RPMI8226 (cell line): Measurements from ENCODE around the gene HABP2.

Experiments used
- DNase-seq: peaks from one replicate; pipeline ENCODE4 v3.0.0-alpha.2; 2015

The HABP2 gene

DNA sequence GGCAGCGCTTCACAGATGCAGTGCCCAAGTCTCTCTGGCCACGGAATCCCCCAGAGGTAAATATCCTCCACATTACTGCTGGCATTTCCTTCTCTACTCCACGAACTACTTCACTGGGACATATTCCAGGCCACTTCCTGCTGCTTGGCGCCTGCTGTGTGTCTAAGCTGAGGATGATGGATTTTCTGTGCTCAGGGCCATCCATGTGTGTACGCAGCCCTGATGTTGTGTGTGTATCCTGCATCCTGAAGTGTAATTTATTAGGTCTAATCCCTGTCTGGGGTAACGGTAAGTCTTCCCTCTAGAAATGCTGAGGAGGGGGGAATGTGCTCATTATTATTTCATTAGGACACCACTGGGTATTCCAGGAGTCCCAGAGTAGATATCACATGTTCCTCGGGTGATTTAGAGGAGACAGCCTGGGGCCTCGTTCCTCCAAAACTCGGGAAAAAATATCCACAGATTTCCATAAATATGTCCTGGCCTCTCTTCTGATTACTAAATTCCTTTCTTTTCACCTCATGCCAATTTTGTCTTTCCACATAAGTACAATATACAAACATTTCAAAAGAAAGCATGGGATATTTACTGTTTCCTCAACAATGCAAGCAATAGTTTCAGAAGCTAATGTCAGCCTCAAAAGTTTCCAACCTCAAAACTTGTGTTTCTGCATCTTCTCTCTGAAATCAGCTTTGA, 25.5 kb upstream of the HABP2 start:
- no peak for DNase-seq

DNA sequence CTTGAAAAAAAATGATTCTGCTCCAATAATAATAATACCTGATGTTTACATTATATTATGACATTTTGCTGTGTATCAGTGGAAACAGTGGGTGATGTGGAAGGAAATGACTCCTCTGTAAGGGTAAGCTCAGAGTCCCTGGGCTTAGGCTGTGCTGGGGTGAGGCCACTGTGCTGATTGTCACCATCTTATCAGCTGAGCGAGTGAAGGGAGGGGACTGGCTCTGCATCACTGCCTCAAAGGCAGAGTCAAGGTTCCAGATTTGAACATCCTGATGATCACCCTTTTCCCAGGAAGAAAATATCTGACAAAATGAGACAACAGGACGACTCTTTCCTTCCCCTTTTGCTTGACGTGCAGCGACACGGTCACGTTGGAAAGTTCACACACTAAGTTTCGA, 24.0 kb upstream of the HABP2 start:
- DNase-seq, result no peak

DNA sequence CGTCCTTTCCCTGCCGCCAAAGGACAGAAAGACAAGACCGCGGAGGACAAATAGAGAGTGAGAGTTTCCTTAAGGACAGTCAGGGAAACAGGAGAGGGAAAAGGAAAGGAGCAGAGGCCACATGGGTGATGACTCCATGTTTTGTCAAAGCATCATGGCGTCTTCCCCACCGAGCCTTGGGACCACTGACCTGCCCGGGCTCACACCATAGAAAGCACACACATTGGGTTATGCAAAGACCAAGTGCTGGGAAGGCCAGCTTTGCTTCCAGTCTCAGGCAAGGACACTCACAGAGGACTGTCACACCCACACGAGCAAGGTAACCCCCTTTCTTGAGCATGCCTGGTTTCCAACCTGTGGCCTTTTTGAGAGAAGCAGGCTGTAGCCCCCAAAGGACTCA, 23.3 kb upstream of the HABP2 start:
- DNase-seq, result no peak

DNA sequence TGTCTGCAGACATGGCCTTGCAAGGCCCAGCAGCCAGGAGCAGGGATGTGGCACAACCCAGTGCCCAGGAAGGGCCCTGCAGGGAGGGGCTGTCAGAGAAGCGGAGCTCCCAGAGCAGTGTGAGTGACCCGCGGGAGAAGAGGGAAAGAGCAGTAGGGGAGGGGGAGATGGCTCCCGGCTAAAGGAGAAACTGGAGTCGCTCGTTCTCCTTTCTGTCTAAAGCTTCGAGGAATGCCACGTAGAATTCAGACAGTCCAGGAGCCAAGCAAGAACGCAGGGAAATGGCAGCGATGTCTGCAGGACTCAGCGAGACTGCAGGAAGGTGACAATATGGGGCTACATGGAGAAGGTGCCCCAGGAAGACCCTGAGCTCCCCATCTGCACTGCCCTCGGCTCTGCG, 22.4 kb upstream of the HABP2 start:
- no peak for DNase-seq

DNA sequence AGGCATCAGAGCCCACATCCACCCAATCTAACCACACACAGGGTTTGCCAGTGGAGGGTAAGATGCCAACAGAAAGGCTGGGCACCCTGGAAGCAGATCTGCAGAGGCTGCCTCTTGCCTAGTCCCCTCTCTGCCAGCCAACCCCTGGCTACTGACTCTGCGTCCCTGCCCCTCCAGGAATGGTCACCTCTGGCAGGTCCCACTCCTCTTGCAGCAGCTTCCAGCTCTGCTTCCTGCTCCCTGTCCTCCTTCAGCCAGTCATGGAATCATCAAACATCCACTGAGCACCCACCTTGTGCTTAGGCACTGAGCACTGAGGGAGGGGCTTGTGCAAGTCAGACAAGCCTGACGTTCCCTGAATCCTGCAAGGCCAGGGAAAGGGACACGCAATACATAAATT, 20.1 kb upstream of the HABP2 start:
- DNase-seq, result no peak

DNA sequence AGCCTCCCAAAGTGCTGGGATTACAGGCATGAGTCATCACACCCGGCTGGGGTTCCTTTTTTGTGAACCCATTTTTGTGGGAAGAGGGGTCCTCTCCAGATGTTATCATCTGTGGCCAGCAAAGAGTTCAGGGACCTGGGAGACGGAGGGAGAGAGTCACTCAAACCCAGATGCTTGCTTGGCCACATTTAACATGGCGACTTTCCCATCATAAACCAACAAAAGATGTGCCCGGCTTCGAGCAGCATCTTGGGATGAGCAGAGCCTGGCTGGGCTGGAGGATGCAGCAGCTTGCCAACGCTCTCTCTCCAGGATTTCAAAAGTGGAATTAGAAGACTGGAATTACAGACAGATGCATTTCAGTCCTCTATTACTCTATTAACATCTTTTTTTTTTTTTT, 19.1 kb upstream of the HABP2 start:
- DNase-seq, result no peak

DNA sequence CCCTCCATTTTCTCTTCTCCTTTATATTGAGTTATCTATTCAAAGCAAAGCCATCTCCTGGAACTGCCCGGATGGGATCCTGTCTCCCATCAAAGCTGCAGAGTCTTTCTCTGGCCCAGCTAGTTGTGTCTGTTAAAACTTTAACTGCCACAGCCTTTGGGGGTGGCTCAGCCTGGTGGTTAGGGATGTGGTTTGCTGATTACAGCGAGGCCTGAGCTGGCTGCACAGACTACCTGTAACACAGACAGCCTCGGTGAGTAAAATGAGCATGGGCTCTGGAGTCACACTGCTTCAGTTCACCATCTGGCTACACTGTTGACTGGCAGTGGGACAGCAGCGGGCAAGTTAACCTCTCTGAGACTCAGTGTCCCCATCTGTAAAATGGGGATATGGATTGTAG, 18.4 kb upstream of the HABP2 start:
- no peak for DNase-seq

DNA sequence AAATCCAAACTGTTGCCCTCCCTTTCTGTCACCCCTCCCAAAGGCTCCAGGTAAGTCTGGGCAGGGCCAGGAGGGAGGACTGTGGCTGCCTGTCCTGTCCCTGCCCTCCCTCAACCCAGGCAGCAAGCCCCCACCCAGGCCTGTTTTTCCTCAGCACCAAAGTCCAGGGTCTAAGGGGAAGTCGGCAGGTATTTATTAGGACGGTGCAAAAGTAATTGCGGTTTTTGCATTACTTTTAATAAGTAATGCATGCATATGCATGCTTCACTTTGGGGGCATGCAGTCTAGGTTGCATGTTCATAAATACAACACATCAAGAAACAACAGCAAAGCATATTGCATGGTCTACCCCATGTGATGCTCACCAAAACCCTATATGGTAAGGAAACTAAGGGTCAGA, 15.2 kb upstream of the HABP2 start:
- no peak for DNase-seq

DNA sequence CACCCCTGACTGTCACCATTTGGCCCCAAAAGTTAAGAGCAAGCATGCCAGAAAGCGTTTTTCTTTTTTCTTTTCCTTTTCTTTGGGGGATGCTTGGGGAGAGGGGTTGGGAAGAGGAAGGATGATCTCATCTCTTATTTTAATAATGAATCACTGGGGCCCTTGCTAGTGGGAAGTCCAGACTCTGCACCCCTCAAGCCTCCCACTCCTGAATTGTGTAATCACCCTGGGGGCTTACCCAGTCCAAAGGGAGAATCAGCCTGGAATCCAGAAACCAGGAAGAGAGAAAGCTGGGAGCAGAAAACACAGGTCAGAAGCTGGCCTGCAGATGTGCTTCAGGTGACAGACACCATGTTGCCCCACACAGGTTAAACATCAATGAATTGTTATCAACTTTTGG, 14.7 kb upstream of the HABP2 start:
- no peak for DNase-seq

DNA sequence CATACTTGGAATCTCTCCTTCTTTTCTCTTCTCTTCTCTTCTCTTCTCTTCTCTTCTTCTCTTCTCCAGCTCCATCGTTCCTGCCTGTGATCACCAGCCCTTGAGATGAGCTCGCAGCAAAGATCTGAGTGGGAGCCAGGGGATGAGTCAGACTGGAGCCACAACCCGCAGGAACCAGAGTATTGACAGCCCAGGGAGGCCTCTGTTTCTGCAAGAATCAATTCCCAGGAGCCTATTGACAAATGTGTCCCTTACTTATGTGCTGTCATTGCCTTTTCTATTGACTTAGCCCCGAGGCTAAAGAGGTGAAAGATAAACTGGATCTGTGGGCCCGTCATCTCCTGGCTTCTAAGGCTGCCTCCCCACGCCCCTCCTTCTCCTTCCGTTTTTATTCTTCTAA, 13.1 kb upstream of the HABP2 start:
- DNase-seq, result no peak

DNA sequence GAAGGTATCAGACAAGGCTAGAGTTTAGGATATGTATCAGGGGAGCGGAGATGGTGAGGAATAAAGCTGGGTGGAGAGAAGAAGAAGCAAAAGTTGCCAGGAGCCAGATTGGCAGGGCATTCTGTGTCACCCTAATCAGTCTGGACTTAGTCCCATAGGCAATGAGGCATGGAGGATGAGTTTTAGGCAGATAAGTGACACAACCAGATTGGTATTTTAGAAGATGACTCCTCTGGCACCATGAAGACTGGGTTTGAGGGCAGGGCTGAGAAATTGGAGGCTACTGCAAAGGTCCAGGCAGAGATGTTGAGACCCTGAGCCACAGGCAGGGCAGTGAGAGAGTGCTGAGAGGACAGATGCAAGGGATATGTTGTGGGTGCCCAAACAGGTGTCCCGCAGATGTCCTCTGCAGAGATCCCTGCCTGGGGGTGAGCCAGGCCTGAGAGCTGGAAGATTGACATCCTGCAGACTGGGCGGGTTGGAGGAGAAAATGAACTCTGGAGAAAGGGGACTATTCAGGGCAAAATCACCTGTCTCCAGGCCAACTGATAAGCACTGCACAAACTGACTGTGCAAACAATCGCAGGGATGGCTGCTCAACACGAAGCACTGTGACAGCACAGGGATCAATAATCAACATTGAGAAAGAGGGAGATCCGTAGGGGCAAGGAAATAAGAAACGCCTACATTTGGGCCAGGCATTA, 11.9 kb upstream of the HABP2 start:
- no peak for DNase-seq

DNA sequence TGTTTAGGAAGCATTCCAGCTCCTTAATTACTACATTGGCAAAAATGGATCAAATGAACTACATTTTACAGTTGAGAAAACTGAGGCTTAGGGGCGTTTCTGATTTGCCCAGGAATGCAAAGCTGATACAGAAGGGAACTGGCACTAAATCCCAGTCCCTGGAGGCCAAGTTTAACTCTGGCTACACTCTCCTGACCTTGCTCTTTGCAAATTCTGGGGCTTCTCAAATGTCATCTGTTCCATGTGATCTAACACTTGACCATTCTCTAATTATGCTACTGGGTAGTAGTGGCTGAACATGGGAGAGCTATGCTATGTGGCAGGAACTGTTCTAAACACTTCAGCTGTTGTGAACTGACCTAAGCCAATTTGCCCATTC, 11.3 kb upstream of the HABP2 start:
- no peak for DNase-seq

DNA sequence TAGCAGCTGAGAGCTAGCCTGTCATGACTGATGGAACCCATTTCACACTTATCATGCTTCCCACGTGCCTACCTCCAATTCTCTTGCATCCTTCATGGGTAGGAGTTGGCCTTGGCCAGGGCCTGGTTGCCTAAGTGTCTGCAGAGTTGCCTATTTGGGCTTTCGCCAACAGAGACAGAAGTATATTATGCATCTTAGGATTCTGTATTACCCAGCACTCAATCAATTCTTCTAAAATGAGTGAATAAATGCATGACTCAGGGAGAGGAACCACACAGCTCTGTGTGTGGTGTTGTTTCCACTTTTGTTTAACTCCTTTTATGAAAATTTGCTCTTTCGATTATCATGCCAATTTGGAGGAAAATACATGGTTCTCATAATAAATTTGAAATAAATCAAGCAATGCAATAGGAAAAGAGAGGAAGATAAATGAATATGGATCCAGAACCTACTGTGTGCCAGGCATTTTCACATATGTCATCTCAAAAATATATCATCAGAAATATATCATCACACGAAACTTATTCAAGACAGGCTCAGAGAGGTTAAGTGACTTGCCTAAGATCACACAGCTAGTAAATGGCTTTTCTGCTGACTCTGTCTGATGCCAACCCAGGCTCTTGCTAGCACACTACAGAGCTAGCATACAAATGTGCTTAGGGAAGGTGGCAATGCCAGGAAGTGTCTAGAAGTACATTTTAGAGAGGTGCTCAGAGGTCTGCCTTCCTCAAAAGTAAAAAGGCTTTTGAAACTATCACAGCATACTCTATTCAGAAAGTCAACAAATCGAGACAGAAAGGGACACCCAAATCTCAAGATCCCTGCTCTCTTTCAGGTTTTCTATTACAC, 9.5 kb upstream of the HABP2 start:
- DNase-seq, result no peak

DNA sequence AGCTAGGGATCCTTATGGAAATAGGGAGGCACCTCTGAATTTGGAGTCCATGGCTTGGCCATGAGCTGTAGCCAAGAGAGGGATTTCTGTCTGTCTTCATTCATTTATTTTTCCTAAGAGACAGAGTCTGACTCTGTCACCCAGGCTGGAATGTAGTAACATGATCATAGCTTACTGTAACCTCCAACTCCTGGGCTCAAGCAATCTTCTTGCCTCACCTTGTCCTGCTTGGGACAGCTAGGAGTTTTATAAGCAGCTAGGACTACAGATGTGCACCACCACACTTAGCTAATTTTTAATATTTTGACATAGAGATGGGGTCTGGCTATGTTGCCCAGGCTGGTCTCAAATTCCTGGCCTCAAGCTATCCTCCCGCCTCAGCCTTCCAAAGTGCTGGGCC, 8.5 kb upstream of the HABP2 start:
- no peak for DNase-seq

DNA sequence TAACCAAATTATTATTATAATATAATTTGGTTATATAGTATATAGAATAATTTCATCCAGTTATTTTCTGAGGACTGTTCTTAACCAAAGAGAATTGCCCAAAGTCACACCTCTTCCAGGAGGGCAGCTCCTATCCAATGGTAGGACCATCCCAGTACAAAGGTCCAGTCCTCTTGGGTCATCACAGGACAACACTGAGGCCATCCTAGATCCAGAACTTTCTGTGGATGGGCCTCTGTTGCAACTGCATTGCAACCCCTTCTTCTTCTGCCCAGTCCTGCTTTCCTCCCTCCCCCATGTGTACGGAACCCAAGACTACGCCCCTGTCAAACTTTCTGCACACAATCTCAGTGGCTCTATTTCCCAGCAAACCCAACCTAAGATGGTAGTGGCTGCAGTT, 5.4 kb upstream of the HABP2 start:
- DNase-seq, result no peak

DNA sequence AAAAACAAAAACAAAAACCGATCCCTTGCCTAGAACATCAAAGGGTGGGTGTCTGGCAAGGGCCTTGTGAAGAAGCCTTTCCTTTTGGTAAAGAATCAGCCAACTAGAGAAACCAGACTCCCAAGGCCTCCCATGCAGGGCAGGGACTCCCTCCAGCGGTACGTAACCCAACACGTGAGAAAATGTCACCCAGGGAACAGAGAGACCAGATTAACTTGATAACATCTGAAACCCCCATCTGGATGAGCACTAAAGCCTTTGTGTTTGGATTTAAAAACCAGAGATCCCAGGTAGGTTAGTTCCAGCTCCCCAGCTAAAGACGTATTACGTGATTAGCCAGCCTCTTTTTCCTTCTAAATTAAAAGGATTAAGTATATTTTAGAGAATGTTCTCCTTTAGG, 3.0 kb upstream of the HABP2 start:
- DNase-seq, result no peak

DNA sequence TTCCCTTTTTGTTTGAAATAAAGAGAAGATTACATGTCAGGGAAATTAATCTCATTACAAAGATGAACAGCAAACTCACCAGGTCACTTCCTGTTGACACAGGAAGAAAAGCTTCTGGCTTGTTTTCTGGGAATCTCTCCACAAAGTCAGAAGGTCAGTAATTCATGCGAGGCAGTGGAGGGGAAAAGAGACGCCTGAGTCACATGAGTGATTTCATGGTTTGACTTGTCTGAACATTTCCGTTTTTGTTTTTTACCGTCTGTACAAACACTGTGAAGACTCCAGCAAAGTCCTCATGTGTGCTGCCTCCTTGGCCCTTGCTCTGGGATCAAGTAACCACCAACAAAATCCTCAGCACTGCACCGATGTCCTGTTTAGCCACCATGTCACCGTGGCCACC, 2.5 kb upstream of the HABP2 start:
- no peak for DNase-seq

DNA sequence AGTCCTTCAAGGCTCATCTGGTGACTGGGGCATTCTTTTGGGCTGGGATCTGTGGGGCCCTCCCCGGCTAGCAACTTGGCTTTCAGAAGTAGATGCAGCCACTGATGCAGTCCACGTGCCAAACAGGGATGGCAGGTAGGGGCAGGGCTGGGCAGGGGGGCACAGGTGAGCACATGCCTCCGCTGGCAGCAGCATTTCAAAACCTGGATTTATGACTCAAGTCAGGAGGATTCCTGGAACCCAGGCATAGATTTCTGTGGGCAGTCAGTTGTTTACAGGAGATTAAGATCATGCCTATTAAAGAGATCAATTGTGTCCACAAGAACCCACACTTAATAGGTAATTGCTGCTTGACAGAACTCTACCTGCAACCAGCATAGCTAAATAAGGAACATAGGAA, 839 bp upstream of the HABP2 start:
- DNase-seq, result no peak

DNA sequence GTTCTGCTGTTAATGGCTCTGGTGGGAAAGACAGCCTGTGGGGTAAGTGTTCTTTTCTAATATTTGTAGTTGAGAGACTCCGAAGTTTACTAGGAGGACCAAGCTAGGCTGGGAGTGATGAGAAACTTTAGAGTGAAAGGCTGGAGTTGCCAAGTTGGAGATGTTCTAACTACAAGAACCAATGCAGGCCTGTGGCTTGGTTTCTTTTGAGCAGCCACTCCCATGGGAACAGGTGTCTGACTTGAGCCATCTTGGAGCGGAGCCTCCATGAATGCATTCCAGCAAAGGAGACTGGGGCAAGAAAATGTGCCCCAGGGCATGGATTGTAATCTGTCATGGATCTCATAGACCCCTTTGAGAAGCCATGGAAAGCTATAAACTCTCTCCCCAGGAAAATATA, 296 bp downstream of the HABP2 start:
- no peak for DNase-seq

DNA sequence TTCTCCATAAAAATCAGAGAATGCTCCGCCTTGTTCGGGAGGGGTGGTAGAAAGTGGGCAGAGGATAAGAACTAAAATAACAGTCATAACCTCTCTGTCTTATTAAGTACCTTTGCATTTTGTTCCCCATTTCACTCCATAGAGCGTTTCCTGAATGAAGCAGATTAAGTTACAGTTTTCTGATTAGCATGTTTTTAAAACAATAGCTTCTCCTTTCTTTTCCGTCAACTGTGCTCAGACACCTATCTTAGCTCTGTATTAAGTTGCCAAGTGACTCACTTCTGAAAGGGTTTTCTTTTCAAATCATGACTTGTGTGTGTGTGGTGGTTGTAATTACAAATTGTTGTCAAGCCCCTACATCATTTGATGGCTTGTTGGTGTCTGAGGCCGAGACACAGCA, 1.4 kb downstream of the HABP2 start:
- no peak for DNase-seq

DNA sequence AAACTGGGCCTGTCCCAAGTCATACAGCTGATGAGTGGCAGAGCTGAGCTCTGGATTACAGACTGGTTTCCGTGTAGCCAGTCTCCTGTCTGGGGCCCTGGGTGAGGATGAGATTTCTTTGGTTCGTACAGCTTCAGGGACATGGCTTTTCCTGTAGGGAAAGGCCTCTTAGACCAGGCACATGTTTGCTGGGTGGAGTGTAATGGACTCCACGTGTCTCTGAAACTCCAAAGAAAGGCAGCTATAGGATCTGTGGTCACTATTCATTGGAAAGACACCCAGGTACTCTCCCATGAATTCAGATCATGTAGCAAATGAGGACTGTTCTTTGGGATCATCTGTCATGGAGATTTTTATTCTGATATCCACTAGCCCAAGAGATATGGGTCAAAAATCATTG, 2.4 kb downstream of the HABP2 start:
- DNase-seq, result no peak

DNA sequence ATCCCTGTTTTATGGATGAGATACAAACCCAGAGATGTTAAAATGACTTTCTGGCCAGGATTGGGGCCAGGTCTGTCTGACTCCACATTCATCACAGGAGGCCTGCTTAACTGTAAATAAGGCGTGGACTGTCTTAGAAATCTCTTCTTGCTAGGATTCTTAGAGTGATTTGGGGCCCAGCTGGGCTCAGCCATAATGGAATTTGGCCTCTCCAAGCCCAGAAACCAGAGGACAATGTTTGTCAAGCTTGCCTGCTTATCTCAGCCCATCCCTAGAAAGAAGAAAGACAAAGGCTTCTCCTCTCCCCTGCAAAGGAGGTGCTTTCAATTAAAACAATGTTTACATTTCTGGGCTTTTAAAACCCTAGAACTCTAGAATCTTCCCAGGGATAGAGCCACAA, 2.9 kb downstream of the HABP2 start:
- DNase-seq, result no peak

DNA sequence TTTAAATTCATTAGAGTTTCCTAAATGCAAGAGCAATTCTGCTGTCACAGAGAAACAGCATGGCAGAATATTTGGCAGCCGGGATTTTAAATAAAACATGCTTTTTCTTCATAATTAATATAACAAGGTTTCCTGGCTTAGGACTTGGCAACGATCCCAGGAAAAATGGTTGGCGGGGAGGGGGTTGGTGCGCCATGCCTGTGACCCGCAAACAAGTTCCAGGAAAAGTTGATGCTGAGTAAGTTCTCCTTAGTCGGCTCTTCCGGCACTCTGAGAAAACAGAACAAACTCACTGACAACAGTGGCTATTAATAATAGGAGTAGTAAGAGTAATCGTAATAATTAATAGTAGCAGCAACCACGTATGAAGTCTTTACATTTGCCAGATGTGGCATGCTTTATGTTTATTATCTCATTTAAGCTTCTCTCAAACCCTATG, 4.6 kb downstream of the HABP2 start:
- DNase-seq, result no peak

DNA sequence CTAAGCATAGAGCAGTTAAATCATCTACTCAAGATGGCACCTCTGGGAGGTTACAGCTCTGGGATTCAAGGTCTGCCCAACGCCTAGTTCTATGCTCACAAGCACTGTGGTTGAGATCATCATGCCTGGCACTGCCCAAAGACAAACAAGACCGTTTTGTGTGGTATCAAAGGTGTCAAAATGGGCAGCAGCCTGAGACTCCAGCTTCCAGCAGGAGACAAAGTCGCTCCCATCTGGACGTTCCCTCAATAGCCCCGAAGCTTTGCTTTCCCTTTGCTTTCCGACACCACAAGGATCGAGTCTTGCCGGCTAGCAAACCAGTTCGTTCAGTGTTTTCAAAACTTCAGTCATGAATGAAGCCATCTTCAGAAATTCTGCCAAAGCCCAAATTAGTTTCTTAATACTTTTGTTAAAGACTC, 5.1 kb downstream of the HABP2 start:
- no peak for DNase-seq
